Amniotic stem cell (primary cell): ENCODE data around the gene LYSMD2.

Source experiments
- DNase-seq: peaks from one replicate; lab custom pipeline; 2025; lab: John Stamatoyannopoulos, UW

The LYSMD2 gene

DNA sequence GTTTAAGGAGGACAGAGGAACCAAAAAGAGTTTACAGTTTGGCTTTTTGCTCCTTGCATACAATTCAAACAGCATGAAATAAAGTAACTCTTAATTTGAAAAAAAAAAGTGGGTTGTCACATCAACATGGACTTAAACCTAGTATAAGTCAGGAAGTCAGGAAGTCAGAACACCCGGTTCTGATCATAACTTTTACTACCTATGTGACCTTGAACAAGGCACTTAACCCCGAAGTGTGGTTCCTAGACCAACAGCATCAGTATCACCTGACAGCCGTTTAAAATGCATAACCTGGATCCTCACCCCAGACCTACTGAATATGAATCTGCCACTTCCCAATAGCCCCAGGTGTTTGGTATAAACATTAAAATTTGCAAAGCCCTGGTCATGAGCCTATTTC lies 18.7 kb downstream of the LYSMD2 start:
- no peak for DNase-seq

- DNase-seq: no peak
Observed at GRCh38 chr15:51718219-51718618, 19.2 kb downstream of the LYSMD2 start.

DNA sequence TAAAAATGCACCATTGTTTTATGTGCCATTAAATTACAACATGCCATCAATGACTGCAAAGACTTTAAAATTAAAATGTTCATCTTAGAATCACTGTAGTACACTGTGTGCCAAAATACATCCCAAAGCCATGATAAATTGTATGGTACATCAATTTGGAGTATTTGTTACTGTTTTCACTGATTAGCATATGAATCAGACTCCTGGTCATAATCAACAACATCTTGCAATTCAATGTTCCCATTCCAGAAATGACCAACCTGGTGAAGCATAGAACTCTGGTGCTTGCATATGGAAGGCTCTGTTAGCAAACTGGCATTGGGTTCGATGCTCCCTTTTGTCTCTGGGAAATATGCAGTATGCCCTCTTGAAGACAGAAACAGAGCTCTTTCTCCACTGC lies 22.5 kb downstream of the LYSMD2 start:
- DNase-seq: no peak

- DNase-seq: no peak
Observed at GRCh38 chr15:51714162-51714561, 23.3 kb downstream of the LYSMD2 start.

- DNase-seq: no peak
Observed at GRCh38 chr15:51709031-51709430, 28.4 kb downstream of the LYSMD2 start.

DNA sequence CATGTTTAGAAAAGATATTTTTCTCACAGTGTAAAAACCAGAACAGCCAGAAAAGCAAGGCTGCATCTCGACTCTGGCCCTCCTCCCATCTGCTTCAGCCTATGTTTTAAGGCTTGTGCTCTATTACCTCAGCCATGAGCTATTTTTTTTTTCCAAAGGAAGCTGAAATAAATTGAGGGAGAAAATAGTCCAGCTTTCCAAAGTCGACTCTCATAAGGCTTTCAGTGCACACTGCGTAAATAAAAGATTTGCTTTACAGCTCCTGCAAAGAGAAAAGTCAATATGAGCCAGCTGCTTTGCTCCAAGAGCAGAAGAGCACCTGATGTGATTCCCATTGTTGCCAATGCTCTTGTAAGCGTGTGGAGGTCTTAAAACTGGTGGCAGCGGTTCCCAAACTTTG lies 29.4 kb downstream of the LYSMD2 start:
- DNase-seq: no peak

DNA sequence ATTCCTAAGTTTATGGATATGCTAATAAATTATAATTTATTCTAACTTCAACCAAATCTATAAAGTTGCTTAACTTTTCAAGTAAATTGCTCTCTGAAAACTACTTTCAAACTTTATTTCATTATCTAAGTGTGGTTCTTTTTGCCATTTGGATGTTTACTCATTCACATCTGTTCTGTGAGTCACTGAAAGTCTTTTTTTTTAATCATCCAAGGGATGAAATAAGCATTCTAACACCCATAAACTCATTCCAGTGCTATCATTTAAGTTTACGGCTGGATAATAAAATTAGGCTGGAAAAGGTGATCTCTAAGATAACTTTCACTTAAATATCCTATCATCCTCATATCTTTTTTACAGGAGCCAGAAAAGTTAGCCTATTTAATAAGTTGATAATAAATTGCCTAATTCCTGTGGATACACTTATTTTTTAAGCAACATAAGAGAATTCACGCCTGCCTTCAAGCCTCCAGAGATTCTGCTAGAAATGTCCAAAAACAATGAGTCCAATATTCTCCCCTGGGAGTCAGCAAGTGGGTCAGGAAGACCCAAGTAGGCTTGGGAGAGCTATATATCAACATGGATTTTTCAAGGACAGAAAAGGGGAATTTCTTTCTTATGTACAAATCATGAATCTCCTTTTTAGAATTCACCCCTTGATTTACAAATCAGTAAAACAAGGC lies 30.4 kb downstream of the LYSMD2 start:
- DNase-seq: no peak

DNA sequence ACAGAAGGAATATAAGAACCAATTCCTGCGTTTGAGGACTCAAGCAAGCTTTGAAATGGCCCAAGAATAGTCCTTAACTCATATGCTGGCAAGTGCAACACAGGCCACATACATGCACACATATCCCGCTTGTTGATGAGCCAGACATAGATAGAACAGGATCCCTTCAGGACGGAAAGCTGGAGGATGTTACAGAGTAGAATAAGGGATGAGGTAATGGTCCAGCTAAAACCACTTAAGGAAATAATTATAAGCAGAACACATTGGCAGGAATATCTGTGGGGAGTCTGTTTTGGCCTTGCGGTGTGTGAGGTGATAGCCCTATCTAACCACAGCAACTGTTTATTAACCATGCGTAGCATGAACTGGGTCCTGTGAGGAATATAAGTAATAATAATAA lies 31.2 kb downstream of the LYSMD2 start:
- DNase-seq: no peak

DNA sequence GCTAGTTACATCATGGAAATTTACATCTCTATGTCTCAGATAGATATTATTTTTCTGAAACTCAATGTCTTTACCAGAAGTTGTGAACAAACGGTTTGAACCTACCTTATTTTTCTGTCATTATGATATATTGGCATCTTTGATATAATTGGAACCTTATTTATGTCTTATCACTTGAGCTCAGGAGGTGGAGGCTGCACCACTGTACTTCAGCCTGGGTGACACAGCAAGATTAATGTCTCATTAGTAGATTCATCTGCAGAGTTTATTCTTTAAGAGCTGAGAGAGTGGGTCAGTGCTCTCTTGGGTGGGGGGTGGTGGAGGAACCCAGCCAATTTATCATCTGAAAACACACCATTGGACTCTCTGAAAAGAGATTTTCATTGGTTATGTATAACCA lies 34.7 kb downstream of the LYSMD2 start:
- DNase-seq: no peak

- no peak for DNase-seq
Observed at GRCh38 chr15:51699373-51699772, 38.1 kb downstream of the LYSMD2 start.

- DNase-seq: no peak
Observed at GRCh38 chr15:51697163-51697562, 40.3 kb downstream of the LYSMD2 start.

DNA sequence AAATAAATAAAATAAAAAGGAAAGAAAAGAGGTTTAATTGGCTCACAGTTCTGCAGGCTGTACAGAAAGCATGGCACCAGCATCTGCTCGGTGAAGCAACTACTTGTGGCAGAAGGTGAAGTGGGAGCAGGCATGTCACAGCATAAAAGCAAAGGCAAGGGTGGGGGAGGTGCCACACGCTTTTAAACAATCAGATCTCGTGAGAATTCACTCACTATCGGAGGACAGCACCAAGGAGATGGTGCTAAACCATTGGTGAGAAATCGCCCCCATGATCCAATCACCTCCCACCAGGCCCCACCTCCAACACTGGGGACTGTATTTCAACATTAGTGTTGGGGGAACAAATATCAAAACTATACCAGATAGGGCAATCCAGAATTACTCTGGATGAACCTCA lies 40.9 kb downstream of the LYSMD2 start:
- DNase-seq: no peak

DNA sequence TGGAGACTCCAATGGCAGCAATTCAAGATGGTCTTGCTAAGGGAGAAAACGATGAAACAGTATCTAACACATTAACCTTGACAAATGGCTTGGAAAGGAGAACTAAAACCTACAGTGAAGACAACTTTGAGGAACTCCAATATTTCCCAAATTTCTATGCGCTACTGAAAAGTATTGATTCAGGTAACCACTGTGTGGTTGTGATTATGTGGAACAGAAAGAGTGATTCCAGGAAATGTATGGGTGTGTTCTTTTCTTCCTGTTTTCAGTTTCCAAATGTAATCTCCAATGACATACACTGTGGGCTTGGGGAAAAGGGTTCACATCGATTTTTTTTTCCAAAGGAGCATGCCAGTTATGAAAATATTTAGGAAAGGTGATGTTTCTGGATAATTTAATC lies 45.3 kb downstream of the LYSMD2 start:
- no peak for DNase-seq

- no peak for DNase-seq
Observed at GRCh38 chr15:51688863-51689262, 48.6 kb downstream of the LYSMD2 start.

DNA sequence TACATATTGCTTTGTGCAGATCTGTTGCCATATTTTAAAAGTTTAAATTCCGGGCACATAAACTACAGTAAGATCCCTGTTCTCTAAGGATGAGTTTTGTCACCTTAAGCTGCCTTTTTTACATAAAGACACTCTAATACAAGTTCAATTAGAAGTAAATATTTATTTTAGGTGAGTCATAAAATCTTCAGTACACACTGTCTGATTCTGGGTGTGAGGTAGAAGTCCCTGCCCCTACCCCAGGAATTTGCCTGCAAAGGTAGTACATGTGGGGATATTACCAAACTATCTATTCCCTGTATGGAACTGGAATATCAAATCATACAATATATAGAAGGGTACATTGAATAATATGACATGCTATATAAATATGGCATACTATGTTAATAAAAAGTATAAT lies 49.9 kb downstream of the LYSMD2 start:
- no peak for DNase-seq

GRCh38 chr15:51681303-51681963 lies 56.0 kb downstream of the LYSMD2 start, which contains the start of gene SCG3:
TSS of gene SCG3 (plus strand) at chr15:51681503. CDS start at chr15:51681756, 253 bp downstream.
- no peak for DNase-seq

DNA sequence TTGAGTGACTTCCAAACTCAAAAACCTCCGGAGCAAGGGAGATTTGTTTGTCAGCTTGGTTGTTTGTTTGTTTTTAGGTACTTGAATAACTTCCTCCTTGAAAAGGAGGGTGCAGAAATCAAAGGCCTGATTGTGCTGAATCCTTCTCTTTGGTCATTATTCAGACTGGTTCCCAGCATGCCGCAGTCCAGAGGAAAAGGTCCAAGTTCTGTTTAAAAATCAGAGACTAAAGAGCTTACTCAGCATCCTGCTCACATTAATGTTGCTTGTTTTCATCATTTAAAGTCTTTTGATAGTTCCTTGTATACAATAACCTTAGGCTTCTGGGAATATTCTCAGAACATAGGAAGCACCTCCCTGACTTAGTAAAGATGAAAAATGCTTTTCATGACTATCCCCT lies 57.1 kb downstream of the LYSMD2 start:
- DNase-seq: no peak

DNA sequence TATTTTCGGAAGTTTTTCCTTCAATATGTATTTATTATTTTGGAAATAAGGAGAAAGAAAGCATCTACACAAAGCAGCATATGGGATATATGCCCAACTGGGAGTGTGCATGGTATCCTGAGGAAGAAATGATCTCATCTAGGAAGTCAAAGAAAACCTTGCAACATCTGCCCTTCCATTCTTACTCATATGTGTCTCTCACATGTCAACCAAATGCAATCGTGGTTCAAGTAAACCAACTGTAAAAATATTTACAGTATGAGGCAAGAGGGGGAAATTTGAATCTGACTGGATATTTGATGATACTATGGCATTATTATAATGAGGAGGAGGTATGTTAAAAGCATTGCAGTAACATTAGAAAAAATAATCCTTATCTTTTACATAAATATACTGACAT lies 59.4 kb downstream of the LYSMD2 start:
- no peak for DNase-seq

GRCh38 chr15:51677452-51677851 lies 60.0 kb downstream of the LYSMD2 start:
- no peak for DNase-seq

DNA sequence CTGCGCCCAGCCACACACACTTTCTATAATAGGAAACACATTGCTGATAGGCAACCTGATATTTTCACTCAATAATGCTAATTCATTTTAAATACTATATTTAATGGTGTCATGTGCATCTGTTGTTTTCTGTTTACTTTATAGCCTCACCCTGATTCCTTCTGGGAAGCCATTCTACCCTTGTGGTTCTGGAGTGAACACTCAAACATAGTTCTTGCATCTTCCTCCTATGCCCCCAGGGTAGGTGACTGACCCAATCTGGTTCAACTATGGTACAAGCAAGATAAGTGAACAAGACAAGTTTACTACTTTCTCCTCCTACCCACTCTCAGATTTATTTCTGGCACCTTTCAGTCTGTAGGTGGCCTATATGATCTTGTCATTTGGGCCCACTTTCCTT lies 60.4 kb downstream of the LYSMD2 start:
- DNase-seq: no peak

- DNase-seq: no peak
Observed at GRCh38 chr15:51675234-51675633, 62.2 kb downstream of the LYSMD2 start.
